ENCODE results near the gene CDA.

GRCh38 chr1:20652300-20652699, 63.4 kb downstream of the CDA start:
- no peak for TF ChIP-seq PKNOX1 (IDR thresholded peaks at IDR 0.05)
- TF ChIP-seq CTBP1 (IDR thresholded peaks at IDR 0.05; ENCODE audit: borderline replicate concordance), result no peak
- no peak for TF ChIP-seq ELF4 (IDR thresholded peaks at IDR 0.05)
- no peak for TF ChIP-seq SP1 (IDR thresholded peaks at IDR 0.05)
- no peak for TF ChIP-seq FOXK2 (IDR thresholded peaks at IDR 0.05)
- TF ChIP-seq NFRKB (IDR thresholded peaks at IDR 0.05), result no peak

All from HEK293T (cell line).